GM10248 (cell line): ENCODE results near the gene PHLDA2.

ENCODE experiments used
- CTCF ChIA-PET: fragments of 300-600 bp; sonication (Branson Sonifier 250); formaldehyde crosslinking; extraction: SDS; loops from one replicate; lab custom pipeline; 2021; ENCODE audit warnings: antibody characterized with exemption; lab: Yijun Ruan, JAX
- POLR2A ChIA-PET: fragments of 350-650 bp; sonication (Branson Sonifier 250); formaldehyde crosslinking; extraction: SDS; loops from one replicate; lab custom pipeline; 2020; ENCODE audit warnings: antibody characterized with exemption; lab: Yijun Ruan, JAX
- DNase-seq: peaks from one replicate; pipeline ENCODE4 v3.0.0; 2012; ENCODE audit errors: extremely low spot score
- TF ChIP-seq, protein P1 (sequence below): IDR thresholded peaks from 2 replicates; pipeline ENCODE4 v1.5.1; 2012; ENCODE audit warnings: mild to moderate bottlenecking, low read depth; ENCODE audit errors: extremely low read depth, missing control alignments, control extremely low read depth

The PHLDA2 gene

DNA sequence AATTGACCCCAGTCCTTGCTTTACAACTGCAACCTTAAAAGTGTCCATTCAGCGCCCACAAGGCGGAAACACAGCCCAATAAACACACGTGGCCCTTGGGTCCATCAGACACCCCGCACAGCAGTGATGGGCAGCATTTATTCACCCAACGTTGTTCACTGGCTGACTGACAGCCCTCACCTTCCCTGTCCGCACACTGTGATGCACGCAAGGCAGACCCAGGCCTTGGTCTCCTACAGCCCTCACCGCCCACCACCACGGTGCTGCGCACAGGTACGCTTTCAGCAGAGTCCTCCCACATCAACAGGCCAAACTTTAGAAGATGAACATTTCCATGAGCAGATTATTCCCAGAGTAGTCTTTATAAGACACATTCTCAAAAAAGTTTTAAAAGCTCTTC lies 20.7 kb upstream of the PHLDA2 start:
- CTCF ChIA-PET = interaction anchor here (1.6 kb wide), 1 partner anchor 20 kb away, joined by 4 read pairs; no protein-coding TSS in a partner anchor
- POLR2A ChIA-PET = no interaction called here
- TF ChIP-seq, protein P1, sequence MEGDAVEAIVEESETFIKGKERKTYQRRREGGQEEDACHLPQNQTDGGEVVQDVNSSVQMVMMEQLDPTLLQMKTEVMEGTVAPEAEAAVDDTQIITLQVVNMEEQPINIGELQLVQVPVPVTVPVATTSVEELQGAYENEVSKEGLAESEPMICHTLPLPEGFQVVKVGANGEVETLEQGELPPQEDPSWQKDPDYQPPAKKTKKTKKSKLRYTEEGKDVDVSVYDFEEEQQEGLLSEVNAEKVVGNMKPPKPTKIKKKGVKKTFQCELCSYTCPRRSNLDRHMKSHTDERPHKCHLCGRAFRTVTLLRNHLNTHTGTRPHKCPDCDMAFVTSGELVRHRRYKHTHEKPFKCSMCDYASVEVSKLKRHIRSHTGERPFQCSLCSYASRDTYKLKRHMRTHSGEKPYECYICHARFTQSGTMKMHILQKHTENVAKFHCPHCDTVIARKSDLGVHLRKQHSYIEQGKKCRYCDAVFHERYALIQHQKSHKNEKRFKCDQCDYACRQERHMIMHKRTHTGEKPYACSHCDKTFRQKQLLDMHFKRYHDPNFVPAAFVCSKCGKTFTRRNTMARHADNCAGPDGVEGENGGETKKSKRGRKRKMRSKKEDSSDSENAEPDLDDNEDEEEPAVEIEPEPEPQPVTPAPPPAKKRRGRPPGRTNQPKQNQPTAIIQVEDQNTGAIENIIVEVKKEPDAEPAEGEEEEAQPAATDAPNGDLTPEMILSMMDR = no peak
- no peak for DNase-seq

- POLR2A ChIA-PET = no interaction called here
- no peak for DNase-seq
- CTCF ChIA-PET = interaction anchor here (1.2 to 2.1 kb wide), 4 partner anchors 14 to 416 kb away, joined by 3 to 5 read pairs (median 4); partner anchors contain the start of gene PHLDA2
- TF ChIP-seq, protein P1 = no peak
These were observed 18.5 kb upstream of the PHLDA2 start for GRCh38 chr11:2947744-2948143.

DNA sequence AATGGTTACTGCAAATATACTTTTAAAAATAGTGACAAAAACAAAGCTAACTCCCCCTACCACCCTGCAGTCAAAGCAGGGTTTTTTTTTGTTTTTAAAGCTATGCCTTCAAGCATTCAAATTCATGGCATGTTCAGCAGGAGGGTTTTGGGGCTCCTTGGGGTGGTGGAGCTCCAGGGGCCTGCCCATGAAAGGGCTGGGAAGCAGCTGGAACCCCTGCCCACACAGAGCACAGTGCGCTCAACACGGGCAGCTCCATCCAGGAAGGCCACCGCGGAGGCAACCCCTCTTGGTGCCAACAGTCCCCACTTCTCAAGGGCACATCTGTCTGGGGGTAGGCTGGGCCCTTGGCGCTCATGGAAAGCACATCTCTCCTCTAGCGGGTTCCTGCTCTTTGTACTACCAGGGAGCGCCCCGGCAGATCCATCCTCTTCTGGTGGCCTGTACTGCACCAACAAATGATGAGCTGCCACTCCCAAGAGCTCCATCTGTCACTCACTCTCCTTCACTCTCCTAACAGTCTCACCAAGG lies 16.6 kb upstream of the PHLDA2 start:
- TF ChIP-seq, protein P1 = no peak
- DNase-seq = no peak
- CTCF ChIA-PET = interaction anchor here (0.8 to 2.2 kb wide), 8 partner anchors 10 to 413 kb away, joined by 3 to 10 read pairs (median 3); no protein-coding TSS in a partner anchor
- POLR2A ChIA-PET = interaction anchor here (1.2 kb wide), 1 partner anchor 8 kb away, joined by 5 read pairs; no protein-coding TSS in a partner anchor

GRCh38 chr11:2945031-2945756 lies 16.0 kb upstream of the PHLDA2 start:
- TF ChIP-seq, protein P1 = no peak
- POLR2A ChIA-PET = interaction anchor here (1.2 kb wide), 1 partner anchor 9 kb away, joined by 5 read pairs; no protein-coding TSS in a partner anchor
- DNase-seq = peak; percentile 18
- CTCF ChIA-PET = interaction anchor here (0.8 to 2.2 kb wide), 7 partner anchors 11 to 413 kb away, joined by 3 to 10 read pairs (median 4); no protein-coding TSS in a partner anchor

GRCh38 chr11:2944530-2944929 lies 15.3 kb upstream of the PHLDA2 start:
- ChIA-PET CTCF (interaction anchor here (1.2 to 1.8 kb wide), 3 partner anchors 13 to 31 kb away, joined by 4 to 5 read pairs (median 4); no protein-coding TSS in a partner anchor), POLR2A (no interaction called here)
- DNase-seq = no peak
- TF ChIP-seq, protein P1 = no peak

DNA sequence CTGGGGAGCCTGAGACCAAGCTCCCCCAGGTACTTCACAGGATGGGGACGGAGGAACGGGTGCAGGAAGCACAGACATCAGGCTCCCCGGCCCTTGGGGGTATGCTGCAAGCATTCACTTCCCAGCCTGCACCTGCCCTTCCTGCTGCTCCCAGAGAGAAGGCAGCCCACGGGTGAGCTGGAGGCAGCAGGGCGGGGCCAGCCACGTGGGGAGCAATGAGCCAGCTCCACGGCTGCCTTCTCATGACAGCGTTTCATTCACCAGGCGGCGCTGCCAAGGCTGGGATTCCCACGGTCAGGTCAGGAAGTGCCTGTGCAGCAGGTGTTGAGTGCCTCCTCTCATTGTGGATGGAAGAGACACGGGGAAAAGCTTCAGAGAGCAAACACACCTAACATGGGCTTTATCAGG lies 14.5 kb upstream of the PHLDA2 start:
- POLR2A ChIA-PET = no interaction called here
- TF ChIP-seq, protein P1 = no peak
- DNase-seq = no peak
- CTCF ChIA-PET = interaction anchor here (1.1 to 1.8 kb wide), 4 partner anchors 10 to 148 kb away, joined by 4 to 7 read pairs (median 4); no protein-coding TSS in a partner anchor
